HG03066 (cell line): ENCODE data around the gene TENT5C.

Experiments used
- ATAC-seq: cut with Tn5 transposase; IDR thresholded peaks from one replicate; pipeline ENCODE4 v1.9.1; 2021; ENCODE audit warnings: low read depth; ENCODE audit not compliant: unreplicated experiment

TENT5C gene

DNA sequence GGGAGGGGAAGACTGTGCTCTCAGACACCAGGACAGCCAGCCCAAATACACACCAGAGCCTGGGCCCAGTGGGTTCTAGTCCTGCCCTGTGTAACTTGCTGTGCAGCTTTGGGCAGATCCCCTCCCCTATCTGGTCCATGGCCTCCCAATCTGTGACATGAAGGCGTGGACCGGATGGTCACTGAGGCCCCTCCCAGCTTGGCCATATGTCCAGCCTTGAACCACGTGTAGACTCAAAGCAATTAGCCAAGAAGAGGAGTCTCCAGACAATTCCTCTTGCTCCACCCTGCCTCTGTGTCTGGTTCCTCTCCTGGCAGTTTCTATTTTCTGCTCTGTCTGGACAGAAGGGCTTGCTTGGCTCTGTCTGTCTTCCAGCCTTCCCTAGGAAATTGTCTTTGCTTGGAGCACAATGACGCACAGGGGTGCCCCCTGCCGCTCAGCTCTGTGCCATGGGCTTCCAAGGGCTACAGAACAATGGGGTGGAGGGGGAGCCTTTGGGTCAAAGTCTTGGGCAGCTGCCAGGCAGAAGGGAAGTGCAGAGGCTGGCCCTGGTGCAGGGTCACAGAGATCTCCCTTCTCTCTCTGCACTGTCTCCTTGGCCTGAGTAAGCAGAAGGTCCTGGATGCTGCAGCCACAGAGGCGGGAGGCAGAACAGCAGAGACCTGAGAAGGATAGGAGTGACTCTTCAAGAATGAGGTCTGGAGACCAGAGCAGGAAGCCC, 66.1 kb downstream of the TENT5C start:
- no peak for ATAC-seq

DNA sequence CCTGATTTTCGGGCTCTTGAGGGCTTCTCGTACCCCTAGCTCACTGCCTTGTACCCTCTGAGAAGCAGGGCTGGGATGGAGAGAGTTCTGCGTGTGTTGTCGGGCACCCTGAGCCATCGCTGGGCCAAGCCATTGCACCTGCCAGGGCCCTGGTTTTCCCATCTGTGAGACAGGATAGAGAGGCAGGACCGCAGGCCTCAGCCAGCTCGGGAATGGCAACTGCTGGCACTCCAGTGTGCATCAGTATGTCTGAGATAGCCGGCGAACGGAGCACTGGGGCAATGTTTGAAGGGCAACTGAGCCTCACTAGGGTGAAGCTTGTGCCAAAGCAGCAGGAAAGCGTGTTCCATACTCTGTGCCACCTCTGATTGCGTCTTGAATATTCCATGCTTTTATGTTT, 66.9 kb downstream of the TENT5C start:
- ATAC-seq, result no peak

DNA sequence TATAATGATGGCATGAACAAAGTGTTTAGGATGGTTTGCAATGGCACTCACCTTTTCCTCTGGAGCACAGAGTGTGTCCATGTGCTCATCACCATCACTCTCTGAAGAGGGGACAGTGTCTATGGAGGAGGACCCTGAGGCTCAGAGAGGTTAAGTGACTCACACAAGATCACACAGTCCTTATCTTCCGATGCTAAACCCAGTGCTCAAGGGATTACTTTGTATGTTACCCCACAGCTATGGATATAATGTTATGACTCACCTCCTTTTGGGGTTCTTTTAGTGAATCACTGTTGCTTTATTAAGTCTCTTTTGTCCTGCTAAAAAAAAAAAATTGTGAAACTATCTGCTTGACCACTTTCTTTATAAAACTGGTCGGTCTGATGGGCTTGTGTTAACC, 67.6 kb downstream of the TENT5C start:
- no peak for ATAC-seq

DNA sequence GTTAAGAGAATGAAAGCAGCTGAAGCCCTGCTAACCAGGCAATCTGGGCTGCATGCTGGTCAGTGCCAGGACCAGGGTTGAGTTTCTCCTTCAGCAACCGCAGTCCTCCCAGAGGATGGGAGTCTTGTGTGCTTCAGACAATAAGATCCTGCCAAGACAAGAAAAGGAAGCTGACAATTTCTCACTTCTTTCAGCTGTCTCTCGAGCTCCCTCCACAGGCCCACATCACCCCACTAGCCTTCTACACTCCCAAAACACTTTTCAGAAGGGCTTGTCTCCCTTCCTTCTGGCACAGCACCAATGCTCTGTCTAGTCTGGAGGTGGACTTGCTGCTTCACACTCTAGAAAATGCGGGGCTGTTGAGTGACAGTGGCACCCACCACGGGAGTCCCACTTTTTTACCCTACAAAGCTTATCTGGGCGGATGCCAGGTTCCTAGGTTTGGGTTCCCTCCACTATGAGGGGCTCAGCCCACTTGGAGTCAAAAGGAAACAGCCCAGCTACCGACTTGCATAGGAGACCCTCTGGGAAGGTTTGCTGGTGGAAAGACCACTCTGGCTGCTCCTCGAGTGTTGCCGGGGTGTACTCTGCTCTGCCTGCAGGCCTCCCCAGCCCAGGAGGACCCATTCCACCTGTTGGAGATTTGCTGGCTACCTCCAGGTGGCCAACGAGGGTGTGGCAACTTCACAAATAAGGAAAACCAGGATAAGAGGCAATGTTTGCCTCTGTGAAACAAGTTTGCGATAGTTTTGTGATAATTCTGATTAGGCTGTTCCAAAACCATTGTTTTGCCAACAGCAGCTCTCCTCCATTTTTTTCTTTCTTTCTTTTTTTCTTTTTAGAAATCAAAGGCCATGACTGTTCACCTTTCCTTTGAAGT, 68.9 kb downstream of the TENT5C start:
- peak; percentile 65 for ATAC-seq

DNA sequence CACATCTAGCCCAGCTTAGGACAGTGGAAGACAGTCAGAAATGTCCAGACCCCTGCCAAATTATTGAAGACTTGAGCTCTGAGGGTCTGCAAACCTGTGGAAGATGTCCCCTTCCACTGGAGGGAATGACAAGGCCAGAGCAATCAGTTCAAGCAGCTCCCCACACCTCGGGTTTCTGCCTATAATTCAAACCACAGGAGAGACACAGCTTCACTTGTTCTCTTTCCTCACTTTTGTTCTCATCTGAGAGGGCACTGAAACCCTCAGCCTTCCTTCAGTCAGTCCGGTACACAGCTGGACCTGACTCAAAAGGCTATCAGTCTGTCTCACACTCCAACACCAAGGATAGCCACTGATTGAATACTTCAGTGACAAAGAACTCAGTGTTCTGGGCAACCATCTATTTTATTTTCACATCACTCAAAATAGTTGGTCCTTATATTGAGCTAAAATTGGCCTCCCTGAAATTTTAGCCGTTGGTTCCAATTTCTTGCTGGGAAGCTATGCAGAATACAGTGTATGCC, 70.1 kb downstream of the TENT5C start:
- ATAC-seq, result no peak

DNA sequence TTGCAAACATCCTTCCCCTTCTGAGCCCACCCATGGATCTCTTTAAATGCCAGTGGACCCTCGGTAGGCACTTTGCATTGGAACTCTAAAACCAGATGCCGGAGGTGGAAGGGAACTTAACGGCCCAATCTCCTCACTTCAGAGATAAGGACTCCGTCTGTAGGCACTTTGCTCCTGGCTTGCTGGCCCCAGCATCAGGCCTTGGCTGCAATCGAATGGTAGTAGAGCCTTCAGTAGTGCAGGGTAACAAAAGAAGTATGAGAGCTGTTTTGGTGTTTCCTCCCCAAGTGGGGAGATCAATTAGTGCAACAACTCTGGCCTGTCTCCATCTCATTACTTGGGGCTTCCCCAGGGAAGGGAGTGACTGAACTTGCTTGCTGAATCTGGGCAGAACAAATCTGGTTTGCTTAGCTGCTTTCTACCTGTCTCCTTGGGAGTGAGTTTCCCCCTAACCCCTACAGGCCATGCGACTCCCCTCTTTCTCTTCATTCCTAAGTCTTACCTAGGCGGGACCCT, 70.8 kb downstream of the TENT5C start:
- no peak for ATAC-seq
